Activated naive CD4-positive, alpha-beta T cell treated with anti-CD3 and anti-CD28 coated beads for 36 hours (primary cell): Measurements from ENCODE around the gene SHC3. TPM values are rescaled to one million over a fixed set of nuclear protein-coding genes. Genes with fewer than 3 reads are reported as not detected.

Source experiments
- CTCF ChIA-PET: fragments of 350-600 bp; sonication (Branson Sonifier 250); formaldehyde crosslinking; loops from one replicate; lab custom pipeline; 2021; ENCODE audit warnings: antibody characterized with exemption; lab: Charles Lee
- DNase-seq: peaks from one replicate; pipeline ENCODE4 v3.0.0-alpha.2; 2020
- H3K27ac Mint-ChIP-seq: one replicate; pipeline ENCODE4 v1.8.0; 2021; ENCODE audit warnings: mild to moderate bottlenecking, mixed read lengths
- H3K27me3 Mint-ChIP-seq: one replicate; pipeline ENCODE4 v1.8.0; 2021; ENCODE audit warnings: low read depth, mixed read lengths
- H3K36me3 Mint-ChIP-seq: one replicate; pipeline ENCODE4 v1.8.0; 2021; ENCODE audit warnings: low read depth, mixed read lengths
- H3K4me1 Mint-ChIP-seq: one replicate; pipeline ENCODE4 v1.8.0; 2021; ENCODE audit warnings: low read depth, mixed read lengths
- H3K4me3 Mint-ChIP-seq: one replicate; pipeline ENCODE4 v1.8.0; 2021; ENCODE audit warnings: mild to moderate bottlenecking, moderate library complexity, mixed read lengths
- H3K9me3 Mint-ChIP-seq: one replicate; pipeline ENCODE4 v1.8.0; 2021; ENCODE audit warnings: mixed read lengths
- intact Hi-C: fragments of 100-400 bp; cut with micrococcal nuclease; formaldehyde crosslinking; loops from one replicate; pipeline ENCODE4 v1.15.1; 2023
- total RNA-seq, 2 experiments: library from RNA; stranded (reverse); gene quantifications; one replicate each; pipeline ENCODE4 v1.2.3, GENCODE V29; 2021

Gene SHC3
- total RNA-seq, 2 experiments from 2014 or later = not detected

GRCh38 chr9:88975966-88976889 is 202.4 kb downstream of the SHC3 start:
- Mint-ChIP-seq H3K4me3 (no peak overlapping the region), H3K36me3 (no peaks in the 10 kb centered on the region), H3K27ac (no peak overlapping the region), H3K27me3 (peaks cover 7% of the 10 kb centered on the region), H3K9me3 (no peaks in the 10 kb centered on the region), H3K4me1 (peaks cover 10% of the 10 kb centered on the region)
- CTCF ChIA-PET = no interaction called here
- intact Hi-C loops = loop anchor here (2.0 kb wide), 1 partner anchor 13 kb away; no protein-coding TSS in a partner anchor
- DNase-seq = no peak

GRCh38 chr9:88974641-88975040 is 204.0 kb downstream of the SHC3 start:
- H3K27ac Mint-ChIP-seq = no peak overlapping the region
- no peaks in the 10 kb centered on the region for H3K36me3 Mint-ChIP-seq
- H3K27me3 Mint-ChIP-seq = peaks cover 7% of the 10 kb centered on the region
- no peaks in the 10 kb centered on the region for H3K9me3 Mint-ChIP-seq
- intact Hi-C loops = loop anchor here (2.0 kb wide), 1 partner anchor 14 kb away; no protein-coding TSS in a partner anchor
- H3K4me3 Mint-ChIP-seq = no peak overlapping the region
- CTCF ChIA-PET = no interaction called here
- DNase-seq = no peak
- peaks cover 10% of the 10 kb centered on the region for H3K4me1 Mint-ChIP-seq

- Mint-ChIP-seq H3K9me3 (no peaks in the 10 kb centered on the region), H3K36me3 (no peaks in the 10 kb centered on the region), H3K4me1 (peaks cover 10% of the 10 kb centered on the region), H3K27ac (no peak overlapping the region), H3K27me3 (peaks cover 7% of the 10 kb centered on the region), H3K4me3 (no peak overlapping the region)
- DNase-seq = no peak
- intact Hi-C loops = loop anchor here (2.0 kb wide), 1 partner anchor 15 kb away; no protein-coding TSS in a partner anchor
- CTCF ChIA-PET = no interaction called here
Observed at GRCh38 chr9:88973281-88974045, 205.2 kb downstream of the SHC3 start.

- intact Hi-C loops = no loop called here
- no peak overlapping the region for H3K4me3 Mint-ChIP-seq
- H3K9me3 Mint-ChIP-seq = no peaks in the 10 kb centered on the region
- peaks cover 10% of the 10 kb centered on the region for H3K4me1 Mint-ChIP-seq
- CTCF ChIA-PET = interaction anchor here (0.5 kb wide), 1 partner anchor 20 kb away, joined by 3 read pairs; no protein-coding TSS in a partner anchor
- DNase-seq = no peak
- no peaks in the 10 kb centered on the region for H3K36me3 Mint-ChIP-seq
- no peak overlapping the region for H3K27ac Mint-ChIP-seq
- H3K27me3 Mint-ChIP-seq = peaks cover 7% of the 10 kb centered on the region
Observed at GRCh38 chr9:88972401-88972800, 206.2 kb downstream of the SHC3 start.

- H3K9me3 Mint-ChIP-seq = no peaks in the 10 kb centered on the region
Observed at GRCh38 chr9:88971131-88971960, 207.3 kb downstream of the SHC3 start.

GRCh38 chr9:88969646-88970373 is 208.8 kb downstream of the SHC3 start:
- Mint-ChIP-seq H3K4me1 (no peaks in the 10 kb centered on the region), H3K9me3 (no peaks in the 10 kb centered on the region), H3K36me3 (no peaks in the 10 kb centered on the region), H3K27me3 (no peaks in the 10 kb centered on the region), H3K27ac (no peak overlapping the region), H3K4me3 (no peak overlapping the region)
- intact Hi-C loops = no loop called here
- CTCF ChIA-PET = no interaction called here
- no peak for DNase-seq

More at GRCh38 chr9:88971131-88971960, 207.3 kb downstream of the SHC3 start:
- no peak overlapping the region for H3K27ac Mint-ChIP-seq
- CTCF ChIA-PET = interaction anchor here (0.6 kb wide), 1 partner anchor 14 kb away, joined by 3 read pairs; no protein-coding TSS in a partner anchor
- H3K4me3 Mint-ChIP-seq = no peak overlapping the region
- DNase-seq = no peak
- no peaks in the 10 kb centered on the region for H3K36me3 Mint-ChIP-seq
- H3K4me1 Mint-ChIP-seq = peaks cover 4% of the 10 kb centered on the region
- H3K27me3 Mint-ChIP-seq = peaks cover 3% of the 10 kb centered on the region
- intact Hi-C loops = no loop called here

- H3K27ac Mint-ChIP-seq = no peak overlapping the region
- CTCF ChIA-PET = interaction anchor here (0.6 kb wide), 1 partner anchor 1087 kb away, joined by 3 read pairs; no protein-coding TSS in a partner anchor
- H3K4me3 Mint-ChIP-seq = no peak overlapping the region
- H3K36me3 Mint-ChIP-seq = no peaks in the 10 kb centered on the region
- intact Hi-C loops = no loop called here
- no peak for DNase-seq
- H3K27me3 Mint-ChIP-seq = no peaks in the 10 kb centered on the region
- H3K4me1 Mint-ChIP-seq = no peaks in the 10 kb centered on the region
- no peaks in the 10 kb centered on the region for H3K9me3 Mint-ChIP-seq
Observed at GRCh38 chr9:88968799-88969198, 209.8 kb downstream of the SHC3 start.

GRCh38 chr9:88966894-88967676 is 211.5 kb downstream of the SHC3 start:
- Mint-ChIP-seq H3K27ac (no peak overlapping the region), H3K36me3 (no peaks in the 10 kb centered on the region), H3K4me1 (no peaks in the 10 kb centered on the region), H3K27me3 (no peaks in the 10 kb centered on the region), H3K4me3 (no peak overlapping the region), H3K9me3 (no peaks in the 10 kb centered on the region)
- CTCF ChIA-PET = no interaction called here
- no peak for DNase-seq
- intact Hi-C loops = no loop called here

- intact Hi-C loops = no loop called here
- DNase-seq = no peak
- H3K4me3 Mint-ChIP-seq = no peak overlapping the region
- peaks cover 1% of the 10 kb centered on the region for H3K27me3 Mint-ChIP-seq
- no peaks in the 10 kb centered on the region for H3K9me3 Mint-ChIP-seq
- CTCF ChIA-PET = interaction anchor here (0.7 kb wide), 1 partner anchor 98 kb away, joined by 4 read pairs; no protein-coding TSS in a partner anchor
- no peaks in the 10 kb centered on the region for H3K4me1 Mint-ChIP-seq
- H3K27ac Mint-ChIP-seq = no peak overlapping the region
- no peaks in the 10 kb centered on the region for H3K36me3 Mint-ChIP-seq
Observed at GRCh38 chr9:88965473-88965872, 213.1 kb downstream of the SHC3 start.

GRCh38 chr9:88960632-88961031 is 218.0 kb downstream of the SHC3 start:
- H3K4me1 Mint-ChIP-seq = no peaks in the 10 kb centered on the region
- no peak for DNase-seq
- intact Hi-C loops = no loop called here
- no peak overlapping the region for H3K27ac Mint-ChIP-seq
- no peak overlapping the region for H3K4me3 Mint-ChIP-seq
- no peaks in the 10 kb centered on the region for H3K9me3 Mint-ChIP-seq
- H3K27me3 Mint-ChIP-seq = peaks cover 6% of the 10 kb centered on the region
- CTCF ChIA-PET = no interaction called here
- H3K36me3 Mint-ChIP-seq = no peaks in the 10 kb centered on the region
